K562 (cell line): ENCODE measurements around the gene RANBP3. TPM values are rescaled to one million over a fixed set of nuclear protein-coding genes. Genes with fewer than 3 reads are reported as not detected.

Experiments used
- EWSR1 ChIP-seq: fragments of 450-650 bp; IDR thresholded peaks from 2 replicates; pipeline ENCODE4 v1.6.1; 2018; ENCODE audit warnings: borderline replicate concordance, mild to moderate bottlenecking, low read depth, moderate library complexity; ENCODE audit not compliant: partially characterized antibody
- GABPA ChIP-seq: fragments of 200-800 bp; sonication (Bioruptor generic); conservative IDR thresholded peaks from 2 replicates; pipeline ENCODE4 v1.6.1; 2016; ENCODE audit warnings: low read depth, missing genetic modification characterization, missing compliant biosample characterization
- KDM2B ChIP-seq: fragments of 250-450 bp; sonication (Bioruptor Pico); IDR thresholded peaks from 2 replicates; pipeline ENCODE4 v1.8.0; 2021; ENCODE audit warnings: mild to moderate bottlenecking, moderate library complexity
- KLF6 ChIP-seq: fragments of 250-450 bp; sonication (Bioruptor Pico); IDR thresholded peaks from 2 replicates; pipeline ENCODE4 v1.4.0; 2020; ENCODE audit warnings: mild to moderate bottlenecking, moderate library complexity, borderline replicate concordance
- MEIS2 ChIP-seq: fragments of 450-650 bp; IDR thresholded peaks from 2 replicates; pipeline ENCODE4 v1.6.1; 2014; ENCODE audit warnings: mild to moderate bottlenecking; ENCODE audit not compliant: partially characterized antibody
- POLR2H ChIP-seq: IDR thresholded peaks from 2 replicates; pipeline ENCODE4 v1.6.1; 2016; ENCODE audit warnings: missing genetic modification characterization, low read depth, mild to moderate bottlenecking, control low read depth, missing compliant biosample characterization, moderate library complexity
- ZEB2 ChIP-seq: fragments of 450-650 bp; IDR thresholded peaks from 2 replicates; pipeline ENCODE4 v1.6.1; 2016
- ZNF324 ChIP-seq: fragments of 250-450 bp; sonication (Bioruptor Pico); IDR thresholded peaks from 2 replicates; pipeline ENCODE4 v1.4.0; 2020; ENCODE audit warnings: mild to moderate bottlenecking
- ZNF584 ChIP-seq: fragments of 200-800 bp; sonication (Bioruptor generic); IDR thresholded peaks from 2 replicates; pipeline ENCODE4 v1.6.1; 2016; ENCODE audit warnings: low read depth, mild to moderate bottlenecking, missing genetic modification characterization, missing compliant biosample characterization
- ZNF766 ChIP-seq: fragments of 200-800 bp; sonication (Bioruptor generic); conservative IDR thresholded peaks from 2 replicates; pipeline ENCODE4 v1.6.1; 2016; ENCODE audit warnings: missing genetic modification characterization, missing compliant biosample characterization
- polyA plus RNA-seq, 8 experiments: library from polyadenylated mRNA; depleted of rRNA in 4 of 8; stranded (reverse) in 5 of 8; unstranded in 3 of 8; fragments of >200 nt; fragmentation: Nextera tagmentation in 2 of 8; fragmentation: Illumina TruSeq in 1 of 8; extraction: Ambion mirVana in 2 of 8; extraction: Trizol in 1 of 8; gene quantifications; 2 replicates each; pipeline versions ENCODE4 v1.2.1 to v1.2.3, GENCODE V29; 2011 to 2014; ENCODE audit warnings: inconsistent platforms in 1 of 8, missing spikeins in 1 of 8
- total RNA-seq, 7 experiments: library from RNA; depleted of rRNA in 6 of 7; stranded (reverse); fragments of >200 nt in 6 of 7; fragmentation: Illumina TruSeq in 2 of 7; extraction: Trizol in 2 of 7; gene quantifications; 2 replicates each; pipeline versions ENCODE4 v1.2.1 to v1.2.3, GENCODE V29; 2011 to 2021; ENCODE audit warnings: low replicate concordance in 1 of 7
- TF ChIP-seq, protein P1 (sequence below): IDR thresholded peaks from 2 replicates; pipeline ENCODE4 v1.6.1; 2016; ENCODE audit warnings: missing genetic modification characterization, missing compliant biosample characterization

Gene RANBP3
- total and polyA plus RNA-seq, 9 of the 15 experiments (the other 6 are each of a cell fraction or from before 2014, with no cell fraction given), result 0.90 to 95.1 (median 63.2) TPM

- 0 out of 2 replicates have a peak, but pooled peaks have one; percentile 23 for TF ChIP-seq POLR2H (tag)
- TF ChIP-seq, protein P1, sequence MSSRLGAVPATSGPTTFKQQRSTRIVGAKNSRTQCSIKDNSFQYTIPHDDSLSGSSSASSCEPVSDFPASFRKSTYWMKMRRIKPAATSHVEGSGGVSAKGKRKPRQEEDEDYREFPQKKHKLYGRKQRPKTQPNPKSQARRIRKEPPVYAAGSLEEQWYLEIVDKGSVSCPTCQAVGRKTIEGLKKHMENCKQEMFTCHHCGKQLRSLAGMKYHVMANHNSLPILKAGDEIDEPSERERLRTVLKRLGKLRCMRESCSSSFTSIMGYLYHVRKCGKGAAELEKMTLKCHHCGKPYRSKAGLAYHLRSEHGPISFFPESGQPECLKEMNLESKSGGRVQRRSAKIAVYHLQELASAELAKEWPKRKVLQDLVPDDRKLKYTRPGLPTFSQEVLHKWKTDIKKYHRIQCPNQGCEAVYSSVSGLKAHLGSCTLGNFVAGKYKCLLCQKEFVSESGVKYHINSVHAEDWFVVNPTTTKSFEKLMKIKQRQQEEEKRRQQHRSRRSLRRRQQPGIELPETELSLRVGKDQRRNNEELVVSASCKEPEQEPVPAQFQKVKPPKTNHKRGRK (tag), result no peak
- TF ChIP-seq KDM2B (CRISPR knock-in tag), result no peak
- TF ChIP-seq KLF6 (CRISPR knock-in tag), result 0 out of 2 replicates have a peak, but pooled peaks have one; percentile 19
- peak; percentile 59; the same call in 1 of the 2 replicates for TF ChIP-seq ZNF766 (CRISPR knock-in tag)
- no peak for TF ChIP-seq ZNF324 (CRISPR knock-in tag)
- peak; percentile 76 for TF ChIP-seq GABPA (tag)
- TF ChIP-seq ZNF584 (CRISPR knock-in tag), result peak; percentile 74; the same call in 1 of the 2 replicates
- TF ChIP-seq ZEB2, result no peak
- TF ChIP-seq MEIS2, result peak; percentile 82
- TF ChIP-seq EWSR1, result no peak
Observed at GRCh38 chr19:5953030-5953589, 24.8 kb downstream of the RANBP3 start (continued).
